ENCODE measurements around the gene ZFAND4. TPM values are rescaled to one million over a fixed set of nuclear protein-coding genes. Genes with fewer than 3 reads are reported as not detected.

The ZFAND4 gene
- total and polyA plus RNA-seq, 10 of the 15 experiments (the other 5 are each of a cell fraction or from before 2014, with no cell fraction given) = 4.7 to 20.8 (median 12.8) TPM

DNA sequence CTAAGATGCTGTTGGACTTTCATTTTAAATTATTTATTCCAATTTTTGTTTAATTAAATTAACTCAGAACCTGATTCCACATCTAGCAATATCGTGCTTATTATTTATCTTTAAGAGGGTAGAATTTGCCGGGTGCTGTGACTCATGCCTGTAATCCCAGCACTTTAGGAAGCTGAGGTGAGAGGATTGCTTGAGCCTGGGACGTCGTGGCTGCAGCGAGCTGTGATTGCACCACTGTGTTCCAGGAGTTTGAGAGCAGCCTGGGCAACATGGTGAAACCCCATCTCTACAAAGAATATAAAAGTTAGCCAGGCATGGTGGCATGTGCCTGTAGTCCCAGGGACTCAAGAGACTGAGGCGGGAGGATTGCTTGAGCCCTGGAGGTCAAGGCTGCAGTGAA, 47.8 kb downstream of the ZFAND4 start:
- Histone ChIP-seq H3K36me3 (ENCODE audit: control insufficient read depth in 2 of 2, insufficient read depth in 2 of 2, low read length in 1 of 2) (peaks cover 2 to 7% of the 10 kb centered on the region in 2 experiments; a peak in 2 of 4 replicates), H3K27me3 (replicated peaks in 1 of 2; ENCODE audit: control insufficient read depth in 2 of 2, insufficient read depth in 2 of 2, low read length in 1 of 2) (no peaks in the 10 kb centered on the region), H3K4me2 (ENCODE audit: control insufficient read depth, insufficient read depth) (no peak overlapping the region), H3K9ac (ENCODE audit: control insufficient read depth, insufficient read depth, low read length) (no peak overlapping the region), H3K27ac (ENCODE audit: control insufficient read depth, insufficient read depth) (no peak overlapping the region), H2AFZ (ENCODE audit: control insufficient read depth, low read depth, low read length) (no peak overlapping the region), H3K79me2 (ENCODE audit: control insufficient read depth, insufficient read depth, low read length) (no peaks in the 10 kb centered on the region), H3K4me3 (no peak overlapping the region), H3K4me1 (ENCODE audit: control insufficient read depth, insufficient read depth, low read length) (no peaks in the 10 kb centered on the region), H3K9me3 (replicated peaks; ENCODE audit: control insufficient read depth, insufficient read depth, low read length) (no peaks in the 10 kb centered on the region), H4K20me1 (ENCODE audit: control insufficient read depth, insufficient read depth) (no peaks in the 10 kb centered on the region)
- ATAC-seq = no peak
- RAD21 ChIA-PET (ENCODE audit: unreplicated experiment) = interaction anchor here (0.7 kb wide), 1 partner anchor 14 kb away, joined by 3 read pairs; no protein-coding TSS in a partner anchor
- SMC1A ChIA-PET (ENCODE audit: uncharacterized antibody, unreplicated experiment) = no interaction called here
- WGBS (ENCODE audit: insufficient coverage, insufficient replicate concordance, low lambda C conversion rate, missing lambda C conversion rate) = 97% methylated on average over 6 of the region's 6 CpGs
- intact Hi-C loops (cut with micrococcal nuclease; ENCODE audit: unreplicated experiment) = no loop called here
- POLR2A ChIA-PET = no interaction called here
- no peak for FAIRE-seq
- CTCF ChIA-PET = no interaction called here
- DNase-seq (ENCODE audit: low read depth, low spot score) = no peak
- in situ Hi-C loops (cut with MboI) = no loop called here
- BruUV-seq (replicated peaks) = no TSS peak
- no peak for TF ChIP-seq POLR2AphosphoS5 (IDR thresholded peaks at IDR 0.05; ENCODE audit: low read length)
- TF ChIP-seq, protein P1, sequence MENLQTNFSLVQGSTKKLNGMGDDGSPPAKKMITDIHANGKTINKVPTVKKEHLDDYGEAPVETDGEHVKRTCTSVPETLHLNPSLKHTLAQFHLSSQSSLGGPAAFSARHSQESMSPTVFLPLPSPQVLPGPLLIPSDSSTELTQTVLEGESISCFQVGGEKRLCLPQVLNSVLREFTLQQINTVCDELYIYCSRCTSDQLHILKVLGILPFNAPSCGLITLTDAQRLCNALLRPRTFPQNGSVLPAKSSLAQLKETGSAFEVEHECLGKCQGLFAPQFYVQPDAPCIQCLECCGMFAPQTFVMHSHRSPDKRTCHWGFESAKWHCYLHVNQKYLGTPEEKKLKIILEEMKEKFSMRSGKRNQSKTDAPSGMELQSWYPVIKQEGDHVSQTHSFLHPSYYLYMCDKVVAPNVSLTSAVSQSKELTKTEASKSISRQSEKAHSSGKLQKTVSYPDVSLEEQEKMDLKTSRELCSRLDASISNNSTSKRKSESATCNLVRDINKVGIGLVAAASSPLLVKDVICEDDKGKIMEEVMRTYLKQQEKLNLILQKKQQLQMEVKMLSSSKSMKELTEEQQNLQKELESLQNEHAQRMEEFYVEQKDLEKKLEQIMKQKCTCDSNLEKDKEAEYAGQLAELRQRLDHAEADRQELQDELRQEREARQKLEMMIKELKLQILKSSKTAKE (IDR thresholded peaks at IDR 0.05; ENCODE audit: low read depth, poor library complexity, severe bottlenecking) = no peak
- no peak for TF ChIP-seq SRF (IDR thresholded peaks at IDR 0.05; ENCODE audit: low read depth in 2 of 2, low read length in 2 of 2)
- TF ChIP-seq SUZ12 (IDR thresholded peaks at IDR 0.05; ENCODE audit: unreplicated experiment) = no peak
- TF ChIP-seq, protein P2, sequence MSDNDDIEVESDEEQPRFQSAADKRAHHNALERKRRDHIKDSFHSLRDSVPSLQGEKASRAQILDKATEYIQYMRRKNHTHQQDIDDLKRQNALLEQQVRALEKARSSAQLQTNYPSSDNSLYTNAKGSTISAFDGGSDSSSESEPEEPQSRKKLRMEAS (IDR thresholded peaks at IDR 0.05; ENCODE audit: low read depth, low read length) = no peak
- TF ChIP-seq SMAD1 (IDR thresholded peaks at IDR 0.05; ENCODE audit: low read depth, partially characterized antibody) = no peak
- TF ChIP-seq, protein P3, sequence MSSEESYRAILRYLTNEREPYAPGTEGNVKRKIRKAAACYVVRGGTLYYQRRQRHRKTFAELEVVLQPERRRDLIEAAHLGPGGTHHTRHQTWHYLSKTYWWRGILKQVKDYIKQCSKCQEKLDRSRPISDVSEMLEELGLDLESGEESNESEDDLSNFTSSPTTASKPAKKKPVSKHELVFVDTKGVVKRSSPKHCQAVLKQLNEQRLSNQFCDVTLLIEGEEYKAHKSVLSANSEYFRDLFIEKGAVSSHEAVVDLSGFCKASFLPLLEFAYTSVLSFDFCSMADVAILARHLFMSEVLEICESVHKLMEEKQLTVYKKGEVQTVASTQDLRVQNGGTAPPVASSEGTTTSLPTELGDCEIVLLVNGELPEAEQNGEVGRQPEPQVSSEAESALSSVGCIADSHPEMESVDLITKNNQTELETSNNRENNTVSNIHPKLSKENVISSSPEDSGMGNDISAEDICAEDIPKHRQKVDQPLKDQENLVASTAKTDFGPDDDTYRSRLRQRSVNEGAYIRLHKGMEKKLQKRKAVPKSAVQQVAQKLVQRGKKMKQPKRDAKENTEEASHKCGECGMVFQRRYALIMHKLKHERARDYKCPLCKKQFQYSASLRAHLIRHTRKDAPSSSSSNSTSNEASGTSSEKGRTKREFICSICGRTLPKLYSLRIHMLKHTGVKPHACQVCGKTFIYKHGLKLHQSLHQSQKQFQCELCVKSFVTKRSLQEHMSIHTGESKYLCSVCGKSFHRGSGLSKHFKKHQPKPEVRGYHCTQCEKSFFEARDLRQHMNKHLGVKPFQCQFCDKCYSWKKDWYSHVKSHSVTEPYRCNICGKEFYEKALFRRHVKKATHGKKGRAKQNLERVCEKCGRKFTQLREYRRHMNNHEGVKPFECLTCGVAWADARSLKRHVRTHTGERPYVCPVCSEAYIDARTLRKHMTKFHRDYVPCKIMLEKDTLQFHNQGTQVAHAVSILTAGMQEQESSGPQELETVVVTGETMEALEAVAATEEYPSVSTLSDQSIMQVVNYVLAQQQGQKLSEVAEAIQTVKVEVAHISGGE (CRISPR knock-in tag; IDR thresholded peaks at IDR 0.05) = no peak
- TF ChIP-seq KDM1A (IDR thresholded peaks at IDR 0.05; ENCODE audit: borderline replicate concordance) = no peak
- no peak for TF ChIP-seq BACH1 (IDR thresholded peaks at IDR 0.05; ENCODE audit: borderline replicate concordance)
- TF ChIP-seq JUNB (IDR thresholded peaks at IDR 0.05) = no peak
- TF ChIP-seq RELA (IDR thresholded peaks at IDR 0.05; ENCODE audit: borderline replicate concordance, partially characterized antibody) = no peak
- TF ChIP-seq POLR2AphosphoS2 (IDR thresholded peaks at IDR 0.05; ENCODE audit: low read depth, low read length) = no peak
- TF ChIP-seq RAD51 (IDR thresholded peaks at IDR 0.05) = no peak
